K562 (cell line): Measurements from ENCODE around the gene ARMCX6. TPM values are rescaled to one million over a fixed set of nuclear protein-coding genes. Genes with fewer than 3 reads are reported as not detected.
"Not testable (repeated sequence)": the region's sequence is repeated elsewhere in the genome, so short reads cannot be mapped to it uniquely, and the experiment has no call there.

Experiments
- ATAC-seq: fragments of 200-7000 bp; cut with Tn5 transposase; 3 replicates; pipeline ENCODE4 v1.9.1; 2020; ENCODE audit warnings: moderate library complexity
- BruUV-seq: library from RNA; stranded (reverse); fragments of 400-500 nt; replicated peaks from 2 replicates; lab custom pipeline; 2021; lab: Mats Ljungman, UMichigan
- CTCF ChIA-PET: fragments of 300-600 bp; formaldehyde crosslinking; extraction: SDS; loops from one replicate; lab custom pipeline; 2021; ENCODE audit warnings: low intra/inter-chr PET ratio; lab: Yijun Ruan, JAX
- POLR2A ChIA-PET: fragments of 300-600, 350-650 bp; sonication (Branson Sonifier 250); formaldehyde crosslinking; extraction: SDS; loops from one replicate; lab custom pipeline; 2021; ENCODE audit warnings: antibody characterized with exemption, inconsistent platforms; lab: Yijun Ruan, JAX
- DNase-seq, 4 experiments: peaks; one replicate each; pipeline versions ENCODE4 v3.0.0 to v3.0.0-alpha.2; 2011 to 2018; ENCODE audit warnings: low spot score in 3 of 4, mixed read lengths in 3 of 4; ENCODE audit errors: extremely low read depth in 1 of 4
- FAIRE-seq: peaks from 2 replicates; lab custom pipeline; 2011; peaks lifted over from hg19 to GRCh38; lab: Jason Lieb, UNC
- H2AFZ ChIP-seq: 2 replicates; pipeline ENCODE4 v1.6.0; 2011; ENCODE audit warnings: low read depth, low read length, control low read depth, inconsistent platforms
- H3K27ac ChIP-seq: fragments of 200-600 bp; 3 replicates; pipeline ENCODE4 v1.8.0; 2011; ENCODE audit warnings: low read depth, mild to moderate bottlenecking, control low read depth, inconsistent platforms, low read length, moderate library complexity, mixed read lengths; ENCODE audit errors: extremely low read depth
- H3K27me3 ChIP-seq, 2 experiments: fragments of 300-600 bp in 1 of 2; 2 replicates in 1 of 2; 3 replicates in 1 of 2; pipeline versions ENCODE4 v1.6.0 to v1.8.0; 2011; ENCODE audit warnings: inconsistent platforms in 2 of 2, low read length in 2 of 2, mild to moderate bottlenecking in 1 of 2, mixed read lengths in 1 of 2, moderate library complexity in 1 of 2; ENCODE audit not compliant: control insufficient read depth in 2 of 2, insufficient read depth in 2 of 2
- H3K36me3 ChIP-seq: fragments of 300-600 bp; 3 replicates; pipeline ENCODE4 v1.8.0; 2011; ENCODE audit warnings: mild to moderate bottlenecking, low read length, inconsistent platforms; ENCODE audit not compliant: control insufficient read depth, insufficient read depth
- H3K4me1 ChIP-seq, 2 experiments: fragments of 200-600 bp in 1 of 2; replicated peaks in 1 of 2; 2 replicates in 1 of 2; 3 replicates in 1 of 2; pipeline versions ENCODE4 v1.5.1 to v1.8.0; 2011; ENCODE audit warnings: inconsistent platforms in 2 of 2, low read length in 2 of 2, mild to moderate bottlenecking in 1 of 2, mixed read lengths in 1 of 2, moderate library complexity in 1 of 2; ENCODE audit not compliant: control insufficient read depth in 2 of 2, insufficient read depth in 2 of 2
- H3K4me2 ChIP-seq: 2 replicates; pipeline ENCODE4 v1.6.1; 2011; ENCODE audit warnings: low read length, control low read depth, inconsistent platforms, mixed read lengths; ENCODE audit not compliant: insufficient read depth
- H3K4me3 ChIP-seq: fragments of 200-600 bp; sonication (generic), shearing (Covaris generic); 2 replicates; pipeline ENCODE4 v1.5.1; 2016; ENCODE audit warnings: control low read depth, inconsistent platforms
- H3K79me2 ChIP-seq: fragments of 200-600 bp; 3 replicates; pipeline ENCODE4 v1.8.0; 2011; ENCODE audit warnings: low read length, inconsistent platforms; ENCODE audit not compliant: control insufficient read depth, insufficient read depth
- H3K9ac ChIP-seq, 2 experiments: 2 replicates each; pipeline versions ENCODE4 v1.6.0 to v1.6.1; 2011; ENCODE audit warnings: low read depth in 2 of 2, low read length in 2 of 2, control low read depth in 1 of 2, inconsistent platforms in 1 of 2, mild to moderate bottlenecking in 1 of 2, mixed read lengths in 1 of 2; ENCODE audit not compliant: insufficient read depth in 1 of 2
- H3K9me1 ChIP-seq: one replicate; pipeline ENCODE4 v1.6.0; 2011; ENCODE audit warnings: inconsistent platforms, mild to moderate bottlenecking, low read length, moderate library complexity; ENCODE audit not compliant: control insufficient read depth, insufficient read depth
- H3K9me3 ChIP-seq: replicated peaks from 2 replicates; pipeline ENCODE4 v1.5.1; 2011; ENCODE audit warnings: low read depth, low read length, inconsistent platforms; ENCODE audit not compliant: control insufficient read depth, insufficient read depth
- H4K20me1 ChIP-seq: replicated peaks from 2 replicates; pipeline ENCODE4 v1.6.1; 2011; ENCODE audit warnings: low read length, inconsistent platforms, mixed read lengths; ENCODE audit not compliant: control insufficient read depth, insufficient read depth
- ATF3 ChIP-seq, 2 experiments: fragments of 450-650 bp in 1 of 2; sonication (generic) in 1 of 2; formaldehyde crosslinking in 1 of 2; IDR thresholded peaks in 1 of 2; conservative IDR thresholded peaks in 1 of 2; 2 replicates each; pipeline versions ENCODE4 v1.6.1 to v1.8.1; 2016 to 2023; ENCODE audit warnings: mild to moderate bottlenecking in 2 of 2, moderate library complexity in 2 of 2, inconsistent platforms in 1 of 2, missing genetic modification reagents in 1 of 2
- ATF4 ChIP-seq: fragments of 450-650 bp; formaldehyde crosslinking; IDR thresholded peaks from 2 replicates; pipeline ENCODE4 v1.4.0; 2022; ENCODE audit warnings: mild to moderate bottlenecking, moderate library complexity
- CBX2 ChIP-seq: fragments of 200-600 bp; sonication (generic); IDR thresholded peaks from one replicate; pipeline ENCODE4 v1.6.1; 2012; ENCODE audit warnings: mild to moderate bottlenecking, low read length, inconsistent platforms; ENCODE audit not compliant: insufficient read depth, poor library complexity, severe bottlenecking
- CEBPG ChIP-seq, 3 experiments: fragments of 200-800 bp in 1 of 3; sonication (Bioruptor generic) in 1 of 3; sonication (generic) in 1 of 3; formaldehyde crosslinking in 1 of 3; IDR thresholded peaks in 2 of 3; conservative IDR thresholded peaks in 1 of 3; 2 replicates each; pipeline versions ENCODE4 v1.6.1 to v1.8.0; 2016 to 2022; ENCODE audit warnings: missing compliant biosample characterization in 2 of 3, missing genetic modification characterization in 2 of 3, mild to moderate bottlenecking in 1 of 3, missing genetic modification reagents in 1 of 3
- FOXA3 ChIP-seq, 2 experiments: fragments of 450-650 bp in 1 of 2; sonication (generic) in 1 of 2; formaldehyde crosslinking; IDR thresholded peaks in 1 of 2; conservative IDR thresholded peaks in 1 of 2; 2 replicates each; pipeline versions ENCODE4 v1.4.0 to v1.8.0; 2020 to 2022; ENCODE audit warnings: mild to moderate bottlenecking in 2 of 2, missing genetic modification reagents in 1 of 2
- HNRNPK ChIP-seq: fragments of 200-400 bp; formaldehyde crosslinking; IDR thresholded peaks from one replicate; pipeline ENCODE4 v1.6.1; 2018; ENCODE audit warnings: mild to moderate bottlenecking, low read depth, low read length; ENCODE audit not compliant: poor library complexity, severe bottlenecking
- MEIS2 ChIP-seq: fragments of 450-650 bp; IDR thresholded peaks from 2 replicates; pipeline ENCODE4 v1.6.1; 2014; ENCODE audit warnings: mild to moderate bottlenecking; ENCODE audit not compliant: partially characterized antibody
- TRIM24 ChIP-seq, 2 experiments: fragments of 450-650 bp; IDR thresholded peaks; 2 replicates each; pipeline ENCODE4 v1.6.1; 2016
- ZBTB17 ChIP-seq: fragments of 450-650 bp; formaldehyde crosslinking; IDR thresholded peaks from 2 replicates; pipeline ENCODE4 v1.4.0; 2020; ENCODE audit warnings: mild to moderate bottlenecking
- ZBTB8A ChIP-seq: fragments of 450-650 bp; IDR thresholded peaks from 2 replicates; pipeline ENCODE4 v1.6.1; 2018; ENCODE audit warnings: mild to moderate bottlenecking, moderate library complexity; ENCODE audit not compliant: partially characterized antibody
- WGBS: fragments of 100-300 bp; shearing (Covaris generic); methylation state at CpG from one replicate; pipeline ENCODE4 v1.1.6; 2016; ENCODE audit warnings: low coverage, mixed read lengths; ENCODE audit not compliant: insufficient coverage; ENCODE audit errors: missing lambda C conversion rate; 5-methylcytosine and 5-hydroxymethylcytosine counted together
- in situ Hi-C: fragments of 300-500 bp; cut with MboI; formaldehyde crosslinking; loops from 4 replicates; pipeline ENCODE4 v1.15.0; 2018; ENCODE audit warnings: inconsistent platforms, mixed read lengths
- intact Hi-C: fragments of 100-400 bp; cut with micrococcal nuclease; formaldehyde crosslinking; loops from 2 replicates; pipeline ENCODE4 v1.14.2; 2022
- polyA plus RNA-seq, 8 experiments: library from polyadenylated mRNA; depleted of rRNA in 4 of 8; stranded (reverse) in 5 of 8; unstranded in 3 of 8; fragments of >200 nt; fragmentation: Nextera tagmentation in 2 of 8; fragmentation: Illumina TruSeq in 1 of 8; extraction: Ambion mirVana in 2 of 8; extraction: Trizol in 1 of 8; gene quantifications; 2 replicates each; pipeline versions ENCODE4 v1.2.1 to v1.2.3, GENCODE V29; 2011 to 2014; ENCODE audit warnings: inconsistent platforms in 1 of 8, missing spikeins in 1 of 8
- total RNA-seq, 7 experiments: library from RNA; depleted of rRNA in 6 of 7; stranded (reverse); fragments of >200 nt in 6 of 7; fragmentation: Illumina TruSeq in 2 of 7; extraction: Trizol in 2 of 7; gene quantifications; 2 replicates each; pipeline versions ENCODE4 v1.2.1 to v1.2.3, GENCODE V29; 2011 to 2021; ENCODE audit warnings: low replicate concordance in 1 of 7
- TF ChIP-seq, protein P1 (sequence below): fragments of 450-650 bp; IDR thresholded peaks from 2 replicates; pipeline ENCODE4 v1.6.1; 2016

ARMCX6 gene
- total and polyA plus RNA-seq, 9 of the 15 experiments (the other 6 are each of a cell fraction or from before 2014, with no cell fraction given) = 15.4 to 41.2 (median 24.6) TPM

DNA sequence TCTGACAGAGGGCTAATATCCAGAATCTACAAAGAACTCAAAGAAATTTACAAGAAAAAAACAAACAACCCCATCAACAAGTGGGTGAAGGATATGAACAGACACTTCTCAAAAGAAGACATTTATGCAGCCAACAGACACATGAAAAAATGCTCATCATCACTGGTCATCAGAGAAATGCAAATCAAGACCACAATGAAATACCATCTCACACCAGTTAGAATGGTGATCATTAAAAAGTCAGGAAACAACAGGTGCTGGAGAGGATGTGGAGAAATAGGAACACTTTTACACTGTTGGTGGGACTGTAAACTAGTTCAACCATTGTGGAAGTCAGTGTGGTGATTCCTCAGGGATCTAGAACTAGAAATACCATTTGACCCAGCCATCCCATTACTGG lies 29.9 kb upstream of the ARMCX6 start:
- DNase-seq, H2AFZ ChIP-seq, POLR2A ChIA-PET, H3K27me3 ChIP-seq, H3K27ac ChIP-seq, H4K20me1 ChIP-seq, FAIRE-seq, H3K36me3 ChIP-seq, ATAC-seq, H3K4me2 ChIP-seq, BruUV-seq, H3K4me3 ChIP-seq, in situ Hi-C loops, H3K79me2 ChIP-seq, intact Hi-C loops, H3K4me1 ChIP-seq, H3K9ac ChIP-seq, CTCF ChIA-PET, H3K9me3 ChIP-seq, H3K9me1 ChIP-seq: not testable (repeated sequence)

DNA sequence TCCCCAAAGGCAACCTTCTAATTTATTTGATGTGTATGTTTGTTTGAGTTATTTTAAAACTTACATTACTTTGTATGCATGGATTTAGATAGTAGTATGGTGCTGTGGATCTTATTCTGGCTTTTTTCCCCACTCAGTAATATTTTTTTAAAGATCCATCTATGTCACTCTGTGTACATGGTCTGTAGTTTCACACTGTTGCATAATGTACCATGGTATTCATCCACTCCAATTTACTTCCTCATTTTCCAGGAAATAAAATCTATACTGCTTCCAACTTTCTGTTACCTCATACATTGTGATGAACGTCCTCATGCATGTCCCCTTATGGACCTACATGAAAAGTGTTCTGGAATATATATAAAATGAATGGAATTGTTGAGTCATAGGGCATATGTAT lies 24.3 kb upstream of the ARMCX6 start:
- CTCF ChIA-PET = no interaction called here
- H3K9me1 ChIP-seq = no peaks in the 10 kb centered on the region
- DNase-seq = no peak
- no peak for TF ChIP-seq HNRNPK
- peak in 1 of 2 experiments; percentile 42; a peak in 1 of 4 replicates for TF ChIP-seq FOXA3 (CRISPR knock-in tag; conservative IDR thresholded peaks at IDR 0.05 in 1 of 2, IDR thresholded peaks at IDR 0.05 in 1 of 2)
- TF ChIP-seq CEBPG (CRISPR knock-in tag; IDR thresholded peaks at IDR 0.05) = peak; percentile 53; the same call in 1 of the 2 replicates
- peak; percentile 56 to 90; a peak in 3 of 4 replicates for TF ChIP-seq CEBPG (tag; conservative IDR thresholded peaks at IDR 0.05 in 1 of 2, IDR thresholded peaks at IDR 0.05 in 1 of 2)
- peak; percentile 30 to 60; a peak in 2 of 4 replicates for TF ChIP-seq TRIM24 (IDR thresholded peaks at IDR 0.05)
- peak; percentile 51; the same call in 1 of the 2 replicates for TF ChIP-seq ATF3 (IDR thresholded peaks at IDR 0.05)
- TF ChIP-seq ATF3 (CRISPR knock-in tag; conservative IDR thresholded peaks at IDR 0.05) = no peak
- TF ChIP-seq CBX2 = no peak
- TF ChIP-seq, protein P1, sequence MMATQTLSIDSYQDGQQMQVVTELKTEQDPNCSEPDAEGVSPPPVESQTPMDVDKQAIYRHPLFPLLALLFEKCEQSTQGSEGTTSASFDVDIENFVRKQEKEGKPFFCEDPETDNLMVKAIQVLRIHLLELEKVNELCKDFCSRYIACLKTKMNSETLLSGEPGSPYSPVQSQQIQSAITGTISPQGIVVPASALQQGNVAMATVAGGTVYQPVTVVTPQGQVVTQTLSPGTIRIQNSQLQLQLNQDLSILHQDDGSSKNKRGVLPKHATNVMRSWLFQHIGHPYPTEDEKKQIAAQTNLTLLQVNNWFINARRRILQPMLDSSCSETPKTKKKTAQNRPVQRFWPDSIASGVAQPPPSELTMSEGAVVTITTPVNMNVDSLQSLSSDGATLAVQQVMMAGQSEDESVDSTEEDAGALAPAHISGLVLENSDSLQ = peak; percentile 70; the same call in 1 of the 2 replicates
- TF ChIP-seq MEIS2 = peak; percentile 45
- no peak for TF ChIP-seq ZBTB8A
- TF ChIP-seq ATF4 (CRISPR knock-in tag) = peak; percentile 79
- no peak for TF ChIP-seq ZBTB17

More for the DNA sequence above, 24.3 kb upstream of the ARMCX6 start:
- intact Hi-C loops = no loop called here
- no peak overlapping the region for H3K4me3 ChIP-seq
- ATAC-seq = peak; percentile 42; the same call in 2 of the 3 replicates
- no peak overlapping the region for H2AFZ ChIP-seq
- 0% methylated on average over 1 of the region's 1 CpG for WGBS
- no peaks in the 10 kb centered on the region for H3K9me3 ChIP-seq
- H4K20me1 ChIP-seq = no peaks in the 10 kb centered on the region
- no peaks in the 10 kb centered on the region for H3K27me3 ChIP-seq
- no peak for FAIRE-seq
- no peak overlapping the region for H3K27ac ChIP-seq
- no peak overlapping the region for H3K9ac ChIP-seq
- no peak overlapping the region for H3K4me2 ChIP-seq
- no peaks in the 10 kb centered on the region for H3K79me2 ChIP-seq
- in situ Hi-C loops = no loop called here
- POLR2A ChIA-PET = interaction anchor here (0.6 to 1.7 kb wide), 2 partner anchors 10 to 393 kb away, joined by 3 to 5 read pairs; no protein-coding TSS in a partner anchor
- no peaks in the 10 kb centered on the region for H3K4me1 ChIP-seq
- no TSS peak for BruUV-seq
- no peaks in the 10 kb centered on the region for H3K36me3 ChIP-seq
